HG02678 (cell line): ENCODE results near the gene NINJ2.

ENCODE experiments used
- ATAC-seq: cut with Tn5 transposase; IDR thresholded peaks from one replicate; pipeline ENCODE4 v1.9.1; 2021; ENCODE audit warnings: mild to moderate bottlenecking, moderate library complexity; ENCODE audit not compliant: unreplicated experiment

The NINJ2 gene

GRCh38 chr12:617304-617915 lies 45.8 kb downstream of the NINJ2 start:
- ATAC-seq, result no peak

- ATAC-seq, result no peak
Measured at GRCh38 chr12:615620-616019, 47.6 kb downstream of the NINJ2 start.

- ATAC-seq, result no peak
Measured at GRCh38 chr12:614411-614970, 48.8 kb downstream of the NINJ2 start.

GRCh38 chr12:613996-614395 lies 49.2 kb downstream of the NINJ2 start:
- ATAC-seq, result no peak

- ATAC-seq, result no peak
Measured at GRCh38 chr12:612886-613285, 50.4 kb downstream of the NINJ2 start.

- no peak for ATAC-seq
Measured at GRCh38 chr12:612293-612692, 51.0 kb downstream of the NINJ2 start.

GRCh38 chr12:611721-612120 lies 51.5 kb downstream of the NINJ2 start:
- no peak for ATAC-seq

- no peak for ATAC-seq
Measured at GRCh38 chr12:608921-609320, 54.3 kb downstream of the NINJ2 start.

GRCh38 chr12:608413-608812 lies 54.8 kb downstream of the NINJ2 start:
- no peak for ATAC-seq

- ATAC-seq, result no peak
Measured at GRCh38 chr12:607541-608001, 55.7 kb downstream of the NINJ2 start.

GRCh38 chr12:604956-605355 lies 58.3 kb downstream of the NINJ2 start:
- ATAC-seq, result no peak

- no peak for ATAC-seq
Measured at GRCh38 chr12:602700-603068, 60.6 kb downstream of the NINJ2 start.

- ATAC-seq, result no peak
Measured at GRCh38 chr12:601976-602699, 61.1 kb downstream of the NINJ2 start.

GRCh38 chr12:599756-600155 lies 63.5 kb downstream of the NINJ2 start:
- no peak for ATAC-seq

- no peak for ATAC-seq
Measured at GRCh38 chr12:597926-598568, 65.2 kb downstream of the NINJ2 start.

GRCh38 chr12:593396-594270 lies 69.6 kb downstream of the NINJ2 start:
- no peak for ATAC-seq

GRCh38 chr12:592024-592505 lies 71.2 kb downstream of the NINJ2 start:
- ATAC-seq, result no peak

GRCh38 chr12:591167-592023 lies 71.8 kb downstream of the NINJ2 start:
- ATAC-seq, result no peak

- no peak for ATAC-seq
Measured at GRCh38 chr12:590206-590750, 73.0 kb downstream of the NINJ2 start.

- no peak for ATAC-seq
Measured at GRCh38 chr12:588646-589045, 74.6 kb downstream of the NINJ2 start.
